PC-9 (cell line): ENCODE data around the gene CREB1. TPM values are rescaled to one million over a fixed set of nuclear protein-coding genes. Genes with fewer than 3 reads are reported as not detected.

Experiments
- BruUV-seq: library from RNA; stranded (reverse); fragments of 400-500 nt; replicated peaks from 2 replicates; lab custom pipeline; 2021; lab: Mats Ljungman, UMichigan
- CTCF ChIA-PET: fragments of 300-600 bp; sonication (Branson Sonifier 250); formaldehyde crosslinking; loops from one replicate; lab custom pipeline; 2022; ENCODE audit warnings: antibody characterized with exemption; lab: Charles Lee
- POLR2A ChIA-PET: fragments of 300-600 bp; sonication (Branson Sonifier 250); formaldehyde crosslinking; loops from one replicate; lab custom pipeline; 2022; ENCODE audit warnings: antibody characterized with exemption; ENCODE audit not compliant: unreplicated experiment; lab: Charles Lee
- DNase-seq, 2 experiments: peaks; one replicate each; pipeline versions ENCODE4 v3.0.0 to v3.0.0-alpha.2; 2015 to 2022; ENCODE audit warnings: mixed read lengths in 1 of 2
- H2AFZ ChIP-seq: fragments of 200-600 bp; sonication (generic); 2 replicates; pipeline ENCODE4 v1.8.1; 2017; ENCODE audit warnings: antibody characterized with exemption
- H3F3A ChIP-seq: fragments of 200-600 bp; sonication (generic); 2 replicates; pipeline ENCODE4 v1.8.1; 2017; ENCODE audit warnings: antibody characterized with exemption, mild to moderate bottlenecking, low read depth; ENCODE audit not compliant: insufficient read depth
- H3K27ac ChIP-seq: fragments of 200-600 bp; sonication (generic); 2 replicates; pipeline ENCODE4 v1.6.1; 2016; ENCODE audit warnings: mixed run types
- H3K27me3 ChIP-seq: fragments of 200-600 bp; sonication (generic); 2 replicates; pipeline ENCODE4 v1.6.1; 2016; ENCODE audit warnings: low read depth, mixed run types; ENCODE audit not compliant: insufficient read depth
- H3K36me3 ChIP-seq: fragments of 200-600 bp; sonication (generic); 2 replicates; pipeline ENCODE4 v1.6.1; 2016; ENCODE audit warnings: low read depth, mixed run types
- H3K4me1 ChIP-seq: fragments of 200-600 bp; sonication (generic); replicated peaks from 2 replicates; pipeline ENCODE4 v1.6.1; 2016; ENCODE audit warnings: mixed run types; ENCODE audit not compliant: insufficient read depth
- H3K4me2 ChIP-seq: fragments of 200-600 bp; sonication (generic); 2 replicates; pipeline ENCODE4 v1.6.1; 2017; ENCODE audit warnings: mixed run types
- H3K4me3 ChIP-seq: fragments of 200-600 bp; sonication (generic); 2 replicates; pipeline ENCODE4 v1.6.1; 2016; ENCODE audit warnings: mixed run types
- H3K79me2 ChIP-seq: fragments of 200-600 bp; sonication (generic); 2 replicates; pipeline ENCODE4 v1.6.1; 2017; ENCODE audit warnings: low read depth, mixed run types
- H3K9me2 ChIP-seq: fragments of 200-600 bp; sonication (generic); 2 replicates; pipeline ENCODE4 v1.8.1; 2017; ENCODE audit warnings: mild to moderate bottlenecking; ENCODE audit not compliant: insufficient read depth
- H3K9me3 ChIP-seq: fragments of 200-600 bp; sonication (generic); 2 replicates; pipeline ENCODE4 v1.8.1; 2016; ENCODE audit warnings: low read depth; ENCODE audit not compliant: insufficient read depth
- H4K20me1 ChIP-seq: fragments of 200-600 bp; sonication (generic); 2 replicates; pipeline ENCODE4 v1.8.1; 2017; ENCODE audit not compliant: insufficient read depth
- CTCF ChIP-seq: fragments of 200-600 bp; sonication (generic); conservative IDR thresholded peaks from 2 replicates; pipeline ENCODE4 v1.6.1; 2017; ENCODE audit warnings: mixed run types, antibody characterized with exemption, mild to moderate bottlenecking, moderate library complexity
- EZH2 ChIP-seq: fragments of 200-600 bp; sonication (generic); IDR thresholded peaks from 2 replicates; pipeline ENCODE4 v1.8.0; 2017; ENCODE audit warnings: antibody characterized with exemption, low read depth
- intact Hi-C: fragments of 100-400 bp; cut with micrococcal nuclease; formaldehyde crosslinking; loops from one replicate; pipeline ENCODE4 v1.10.0; 2022; ENCODE audit not compliant: unreplicated experiment
- total RNA-seq: library from RNA; stranded (reverse); gene quantifications from 2 replicates; pipeline ENCODE4 v1.2.3, GENCODE V29; 2021

Gene CREB1
- total RNA-seq, 1 experiment from 2014 or later = 42.2 TPM

GRCh38 chr2:207498427-207498826 is 31.3 kb upstream of the CREB1 start:
- Histone ChIP-seq H3K9me2 (no peaks in the 10 kb centered on the region), H3K36me3 (no peaks in the 10 kb centered on the region), H3K27me3 (no peaks in the 10 kb centered on the region), H3K9me3 (no peaks in the 10 kb centered on the region), H4K20me1 (no peaks in the 10 kb centered on the region), H3K79me2 (no peaks in the 10 kb centered on the region), H3K4me3 (no peak overlapping the region), H2AFZ (no peak overlapping the region), H3K4me1 (no peaks in the 10 kb centered on the region), H3K27ac (no peak overlapping the region), H3K4me2 (no peak overlapping the region), H3F3A (no peaks in the 10 kb centered on the region)
- DNase-seq = no peak
- intact Hi-C loops = no loop called here
- CTCF ChIA-PET = no interaction called here
- POLR2A ChIA-PET = no interaction called here
- BruUV-seq = no TSS peak
- TF ChIP-seq EZH2 (no peak), CTCF (no peak)

- POLR2A ChIA-PET = no interaction called here
- H3K4me2 ChIP-seq = no peak overlapping the region
- H4K20me1 ChIP-seq = no peaks in the 10 kb centered on the region
- no peaks in the 10 kb centered on the region for H3K4me1 ChIP-seq
- no peaks in the 10 kb centered on the region for H3F3A ChIP-seq
- intact Hi-C loops = no loop called here
- no peaks in the 10 kb centered on the region for H3K36me3 ChIP-seq
- CTCF ChIA-PET = no interaction called here
- no peak overlapping the region for H3K4me3 ChIP-seq
- no peaks in the 10 kb centered on the region for H3K9me2 ChIP-seq
- DNase-seq = peak in 1 of 2 experiments; percentile 42
- H3K79me2 ChIP-seq = no peaks in the 10 kb centered on the region
- TF ChIP-seq EZH2 (no peak), CTCF (no peak)
- no peak overlapping the region for H3K27ac ChIP-seq
- H3K27me3 ChIP-seq = no peaks in the 10 kb centered on the region
- no TSS peak for BruUV-seq
- no peaks in the 10 kb centered on the region for H3K9me3 ChIP-seq
- H2AFZ ChIP-seq = no peak overlapping the region
Observed at GRCh38 chr2:207499114-207499513, 30.6 kb upstream of the CREB1 start.

GRCh38 chr2:207501802-207502576 is 27.8 kb upstream of the CREB1 start:
- Histone ChIP-seq H4K20me1 (no peaks in the 10 kb centered on the region), H3K4me1 (peaks cover 23% of the 10 kb centered on the region), H3K27me3 (no peaks in the 10 kb centered on the region), H3K4me2 (no peak overlapping the region), H3K9me3 (no peaks in the 10 kb centered on the region), H3F3A (peaks cover 17% of the 10 kb centered on the region; the same call in 1 of the 2 replicates), H3K4me3 (no peak overlapping the region), H3K27ac (no peak overlapping the region), H3K36me3 (no peaks in the 10 kb centered on the region), H2AFZ (no peak overlapping the region), H3K79me2 (no peaks in the 10 kb centered on the region), H3K9me2 (no peaks in the 10 kb centered on the region)
- no TSS peak for BruUV-seq
- POLR2A ChIA-PET = no interaction called here
- intact Hi-C loops = no loop called here
- DNase-seq = no peak
- TF ChIP-seq EZH2 = no peak
- TF ChIP-seq CTCF = no peak
- CTCF ChIA-PET = no interaction called here
